AG09309 (cell line): ENCODE measurements around the gene LUZP1.
"Not testable (repeated sequence)": the region's sequence is repeated elsewhere in the genome, so short reads cannot be mapped to it uniquely, and the experiment has no call there.

Experiments used
- DNase-seq: peaks from one replicate; pipeline ENCODE4 v3.0.0-alpha.2; 2010; ENCODE audit warnings: low read depth
- H3K4me3 ChIP-seq: 2 replicates; pipeline ENCODE4 v1.5.1; 2011; ENCODE audit warnings: mild to moderate bottlenecking, low read depth, low read length, moderate library complexity; ENCODE audit not compliant: control insufficient read depth
- CTCF ChIP-seq: IDR thresholded peaks from 2 replicates; pipeline ENCODE4 v1.5.1; 2011; ENCODE audit warnings: mild to moderate bottlenecking, low read depth, low read length, inconsistent platforms; ENCODE audit not compliant: insufficient read depth, control insufficient read depth; ENCODE audit errors: missing control alignments

Gene LUZP1

GRCh38 chr1:23198373-23198772 is 29.7 kb upstream of the LUZP1 start:
- DNase-seq, result peak; percentile 84
- peak; percentile 4 for TF ChIP-seq CTCF
- H3K4me3 ChIP-seq, result no peak overlapping the region

- H3K4me3 ChIP-seq, result no peak overlapping the region
- TF ChIP-seq CTCF, result no peak
- DNase-seq, result peak; percentile 91
Observed at GRCh38 chr1:23196627-23197328, 28.1 kb upstream of the LUZP1 start.

GRCh38 chr1:23194119-23194984 is 25.7 kb upstream of the LUZP1 start:
- no peak overlapping the region for H3K4me3 ChIP-seq
- DNase-seq, result peak; percentile 83
- no peak for TF ChIP-seq CTCF

- no peak for DNase-seq
- TF ChIP-seq CTCF, result no peak
- no peak overlapping the region for H3K4me3 ChIP-seq
Observed at GRCh38 chr1:23193391-23194118, 24.9 kb upstream of the LUZP1 start.

GRCh38 chr1:23191199-23191598 is 22.5 kb upstream of the LUZP1 start:
- H3K4me3 ChIP-seq, result no peak overlapping the region
- DNase-seq, result no peak
- TF ChIP-seq CTCF, result no peak

GRCh38 chr1:23188936-23189452 is 20.3 kb upstream of the LUZP1 start:
- not testable (repeated sequence) for H3K4me3 ChIP-seq
- peak; percentile 76 for DNase-seq
